SK-N-SH (cell line): Measurements from ENCODE around the gene PPP2R2B. TPM values are rescaled to one million over a fixed set of nuclear protein-coding genes. Genes with fewer than 3 reads are reported as not detected.

ENCODE experiments used
- CTCF ChIA-PET: fragments of 300-600, 350-600 bp; formaldehyde crosslinking; extraction: SDS; loops from one replicate; lab custom pipeline; 2021; lab: Yijun Ruan, JAX
- POLR2A ChIA-PET: fragments of 350-600 bp; sonication (Branson Sonifier 250); formaldehyde crosslinking; extraction: SDS; loops from one replicate; lab custom pipeline; 2020; ENCODE audit warnings: antibody characterized with exemption, inconsistent platforms; lab: Yijun Ruan, JAX
- DNase-seq: peaks from one replicate; pipeline ENCODE4 v3.0.0; 2012
- H2AFZ ChIP-seq: fragments of 200-600 bp; sonication (generic); 2 replicates; pipeline ENCODE4 v1.8.1; 2016; ENCODE audit warnings: antibody characterized with exemption, mild to moderate bottlenecking, low read depth
- H3F3A ChIP-seq: fragments of 200-600 bp; sonication (generic); replicated peaks from 2 replicates; pipeline ENCODE3; 2016; ENCODE audit warnings: antibody characterized with exemption, mild to moderate bottlenecking; ENCODE audit not compliant: insufficient read depth
- H3K27ac ChIP-seq, 2 experiments: fragments of 200-500 bp in 1 of 2; fragments of 200-600 bp in 1 of 2; sonication (Bioruptor generic) in 1 of 2; sonication (generic), shearing (Covaris generic) in 1 of 2; 2 replicates each; pipeline versions ENCODE4 v1.5.1 to v1.6.1; 2014 to 2016; ENCODE audit warnings: low read depth in 2 of 2, inconsistent platforms in 1 of 2, low read length in 1 of 2, mild to moderate bottlenecking in 1 of 2, mixed read lengths in 1 of 2
- H3K27me3 ChIP-seq: fragments of 200-600 bp; sonication (generic), shearing (Covaris generic); 2 replicates; pipeline ENCODE4 v1.6.1; 2016; ENCODE audit warnings: mixed run types; ENCODE audit not compliant: insufficient read depth
- H3K36me3 ChIP-seq, 2 experiments: fragments of 200-500 bp in 1 of 2; fragments of 200-600 bp in 1 of 2; sonication (Bioruptor generic) in 1 of 2; sonication (generic) in 1 of 2; replicated peaks in 1 of 2; 2 replicates each; pipeline versions ENCODE3 to v1.5.1; 2014 to 2016; ENCODE audit warnings: low read length in 1 of 2, mild to moderate bottlenecking in 1 of 2; ENCODE audit not compliant: insufficient read depth in 2 of 2, control insufficient read depth in 1 of 2
- H3K4me1 ChIP-seq, 2 experiments: fragments of 200-500 bp in 1 of 2; fragments of 200-600 bp in 1 of 2; sonication (Bioruptor generic) in 1 of 2; sonication (generic), shearing (Covaris generic) in 1 of 2; 2 replicates each; pipeline versions ENCODE4 v1.5.1 to v1.6.1; 2014 to 2016; ENCODE audit warnings: low read depth in 1 of 2, low read length in 1 of 2, mixed run types in 1 of 2; ENCODE audit not compliant: insufficient read depth in 2 of 2, control insufficient read depth in 1 of 2
- H3K4me2 ChIP-seq: fragments of 200-600 bp; sonication (generic), shearing (Covaris generic); 2 replicates; pipeline ENCODE4 v1.6.1; 2017; ENCODE audit warnings: mixed run types
- H3K4me3 ChIP-seq, 2 experiments: fragments of 200-500 bp in 1 of 2; fragments of 200-600 bp in 1 of 2; sonication (Bioruptor generic) in 1 of 2; sonication (generic), shearing (Covaris generic) in 1 of 2; 2 replicates each; pipeline versions ENCODE4 v1.5.1 to v1.8.1; 2014 to 2016; ENCODE audit warnings: low read depth in 2 of 2, inconsistent platforms in 1 of 2, low read length in 1 of 2, mild to moderate bottlenecking in 1 of 2, mixed read lengths in 1 of 2, moderate library complexity in 1 of 2
- H3K79me2 ChIP-seq: fragments of 200-600 bp; sonication (generic); 2 replicates; pipeline ENCODE4 v1.8.1; 2017; ENCODE audit warnings: mild to moderate bottlenecking; ENCODE audit not compliant: insufficient read depth
- H3K9ac ChIP-seq: fragments of 200-600 bp; sonication (generic); 2 replicates; pipeline ENCODE4 v1.6.1; 2017; ENCODE audit warnings: mixed run types
- H3K9me2 ChIP-seq: fragments of 200-600 bp; sonication (generic); 2 replicates; pipeline ENCODE4 v1.6.1; 2017; ENCODE audit warnings: mixed run types
- H3K9me3 ChIP-seq: fragments of 200-600 bp; sonication (generic); 2 replicates; pipeline ENCODE4 v1.6.1; 2017; ENCODE audit warnings: mixed run types, mild to moderate bottlenecking, moderate library complexity
- H4K20me1 ChIP-seq: fragments of 200-600 bp; sonication (generic); 2 replicates; pipeline ENCODE4 v1.6.1; 2017; ENCODE audit warnings: mild to moderate bottlenecking, mixed run types; ENCODE audit not compliant: insufficient read depth
- FOXJ3 ChIP-seq: sonication (generic); formaldehyde crosslinking; IDR thresholded peaks from 2 replicates; pipeline ENCODE4 v1.5.1; 2020; ENCODE audit warnings: mild to moderate bottlenecking, missing genetic modification reagents
- GATA2 ChIP-seq: sonication (generic); formaldehyde crosslinking; IDR thresholded peaks from 2 replicates; pipeline ENCODE4 v1.5.0; 2020; ENCODE audit warnings: mild to moderate bottlenecking, missing genetic modification reagents
- JUND ChIP-seq: IDR thresholded peaks from 2 replicates; pipeline ENCODE4 v1.4.0; 2012
- RCOR1 ChIP-seq: fragments of 150-350 bp; IDR thresholded peaks from 2 replicates; pipeline ENCODE4 v1.6.1; 2017; ENCODE audit warnings: antibody characterized with exemption, low read length
- SIN3A ChIP-seq: IDR thresholded peaks from 2 replicates; pipeline ENCODE4 v1.6.1; 2012; ENCODE audit warnings: low read depth, mild to moderate bottlenecking, low read length, moderate library complexity, borderline replicate concordance
- TEAD4 ChIP-seq: IDR thresholded peaks from 2 replicates; pipeline ENCODE4 v1.4.0; 2012; ENCODE audit warnings: mild to moderate bottlenecking, borderline replicate concordance; ENCODE audit not compliant: insufficient read depth
- WGBS: methylation state at CpG from one replicate; pipeline ENCODE4 v1.1.6; 2017; ENCODE audit warnings: low lambda C conversion rate; 5-methylcytosine and 5-hydroxymethylcytosine counted together
- polyA plus RNA-seq, 3 experiments: library from polyadenylated mRNA; depleted of rRNA; stranded (reverse); fragments of >200 nt; gene quantifications; 2 replicates each; pipeline ENCODE4 v1.2.3, GENCODE V29; 2012
- TF ChIP-seq, protein P1 (sequence below): IDR thresholded peaks from 2 replicates; pipeline ENCODE4 v1.4.0; 2012; ENCODE audit warnings: low read depth, borderline replicate concordance
- TF ChIP-seq, protein P2 (sequence below): IDR thresholded peaks from 2 replicates; pipeline ENCODE4; 2012

PPP2R2B gene
- polyA plus RNA-seq, 1 of the 3 experiments (the other 2 are of a cell fraction) = 11.4 TPM

DNA sequence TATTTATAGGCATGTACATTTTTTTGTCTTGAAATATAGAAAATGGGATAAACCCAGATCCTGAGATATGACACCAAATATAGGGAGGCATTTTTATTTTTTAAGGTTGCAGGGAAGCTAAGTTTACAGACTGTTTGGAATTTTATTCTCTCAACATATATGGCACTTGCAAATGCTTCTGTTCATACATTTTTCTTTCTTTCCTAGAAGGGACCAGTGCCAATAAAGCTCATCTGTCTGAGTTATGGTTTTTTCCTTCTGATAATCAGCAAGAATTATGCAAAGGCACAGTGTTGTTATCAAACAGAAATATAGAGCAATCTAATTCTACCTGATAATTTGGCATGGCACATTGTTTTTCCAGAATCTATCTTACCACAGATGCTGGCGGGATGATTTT, 205.7 kb downstream of the PPP2R2B start:
- TF ChIP-seq JUND = no peak
- TF ChIP-seq, protein P1, sequence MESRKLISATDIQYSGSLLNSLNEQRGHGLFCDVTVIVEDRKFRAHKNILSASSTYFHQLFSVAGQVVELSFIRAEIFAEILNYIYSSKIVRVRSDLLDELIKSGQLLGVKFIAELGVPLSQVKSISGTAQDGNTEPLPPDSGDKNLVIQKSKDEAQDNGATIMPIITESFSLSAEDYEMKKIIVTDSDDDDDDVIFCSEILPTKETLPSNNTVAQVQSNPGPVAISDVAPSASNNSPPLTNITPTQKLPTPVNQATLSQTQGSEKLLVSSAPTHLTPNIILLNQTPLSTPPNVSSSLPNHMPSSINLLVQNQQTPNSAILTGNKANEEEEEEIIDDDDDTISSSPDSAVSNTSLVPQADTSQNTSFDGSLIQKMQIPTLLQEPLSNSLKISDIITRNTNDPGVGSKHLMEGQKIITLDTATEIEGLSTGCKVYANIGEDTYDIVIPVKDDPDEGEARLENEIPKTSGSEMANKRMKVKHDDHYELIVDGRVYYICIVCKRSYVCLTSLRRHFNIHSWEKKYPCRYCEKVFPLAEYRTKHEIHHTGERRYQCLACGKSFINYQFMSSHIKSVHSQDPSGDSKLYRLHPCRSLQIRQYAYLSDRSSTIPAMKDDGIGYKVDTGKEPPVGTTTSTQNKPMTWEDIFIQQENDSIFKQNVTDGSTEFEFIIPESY = no peak
- 0 out of 2 replicates have a peak, but pooled peaks have one; percentile 7 for TF ChIP-seq GATA2
- no peak for TF ChIP-seq RCOR1
- peaks cover 0 to 3% of the 10 kb centered on the region in 2 experiments for H3K36me3 ChIP-seq
- ChIA-PET CTCF (interaction anchor here (1.2 kb wide), 1 partner anchor 17 kb away, joined by 4 read pairs; no protein-coding TSS in a partner anchor), POLR2A (no interaction called here)
- no peaks in the 10 kb centered on the region for H3K9me2 ChIP-seq
- no peak overlapping the region for H3K4me2 ChIP-seq
- no peaks in the 10 kb centered on the region for H3K27me3 ChIP-seq
- H3K4me3 ChIP-seq = no peak overlapping the region
- H3F3A ChIP-seq = no peaks in the 10 kb centered on the region
- H3K9ac ChIP-seq = no peak overlapping the region
- WGBS = 70% methylated on average over 1 of the region's 1 CpG
- H3K4me1 ChIP-seq = peaks cover 0 to 2% of the 10 kb centered on the region in 2 experiments; a peak in 3 of 4 replicates
- DNase-seq = no peak
- no peaks in the 10 kb centered on the region for H4K20me1 ChIP-seq
- H3K9me3 ChIP-seq = no peaks in the 10 kb centered on the region
- H2AFZ ChIP-seq = no peak overlapping the region
- H3K79me2 ChIP-seq = no peaks in the 10 kb centered on the region
- H3K27ac ChIP-seq = no peak overlapping the region

DNA sequence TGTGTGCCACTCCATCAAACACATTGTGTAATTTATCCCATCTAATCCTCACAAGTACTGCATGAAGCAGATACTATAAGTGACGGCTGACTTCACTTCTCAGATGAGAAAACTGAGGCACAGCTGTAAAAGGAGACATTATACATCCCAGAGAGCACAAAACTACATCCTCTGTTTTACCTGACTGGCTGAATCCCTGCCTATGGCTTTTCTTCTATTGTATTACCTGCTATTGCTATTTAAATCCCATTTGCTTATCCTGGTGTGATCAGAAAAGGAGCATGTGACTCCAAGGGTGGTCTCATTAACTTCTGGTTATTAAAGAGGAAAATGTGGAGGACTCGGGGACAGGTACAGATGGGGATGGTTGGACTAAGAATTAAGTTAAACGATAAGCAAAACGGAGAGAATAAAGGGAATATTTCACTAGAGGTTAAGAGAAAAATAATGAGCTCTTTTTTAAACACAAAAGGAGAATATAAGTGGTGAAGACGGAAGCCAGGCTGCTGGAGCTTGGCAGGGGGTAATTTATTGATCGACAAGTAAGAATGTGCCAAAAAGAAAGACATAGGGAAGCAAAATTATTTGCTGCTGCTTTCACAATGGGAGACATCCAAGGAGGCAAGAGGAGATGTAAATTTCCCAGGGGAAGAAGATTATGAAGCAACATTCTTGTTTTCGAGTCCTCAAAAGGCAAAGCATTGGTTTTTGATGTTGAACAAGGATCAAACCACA, 206.8 kb downstream of the PPP2R2B start:
- H3K9me2 ChIP-seq = no peaks in the 10 kb centered on the region
- WGBS = 80% methylated on average over 7 of the region's 7 CpGs
- TF ChIP-seq TEAD4 = no peak
- no peak for TF ChIP-seq SIN3A
- TF ChIP-seq, protein P2, sequence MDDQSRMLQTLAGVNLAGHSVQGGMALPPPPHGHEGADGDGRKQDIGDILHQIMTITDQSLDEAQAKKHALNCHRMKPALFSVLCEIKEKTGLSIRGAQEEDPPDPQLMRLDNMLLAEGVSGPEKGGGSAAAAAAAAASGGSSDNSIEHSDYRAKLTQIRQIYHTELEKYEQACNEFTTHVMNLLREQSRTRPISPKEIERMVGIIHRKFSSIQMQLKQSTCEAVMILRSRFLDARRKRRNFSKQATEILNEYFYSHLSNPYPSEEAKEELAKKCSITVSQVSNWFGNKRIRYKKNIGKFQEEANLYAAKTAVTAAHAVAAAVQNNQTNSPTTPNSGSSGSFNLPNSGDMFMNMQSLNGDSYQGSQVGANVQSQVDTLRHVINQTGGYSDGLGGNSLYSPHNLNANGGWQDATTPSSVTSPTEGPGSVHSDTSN = no peak
- no peak for TF ChIP-seq FOXJ3 (CRISPR knock-in tag)
- TF ChIP-seq, protein P1 = no peak

More for the DNA sequence above, 206.8 kb downstream of the PPP2R2B start:
- H3K4me2 ChIP-seq = no peak overlapping the region
- no peak overlapping the region for H3K9ac ChIP-seq
- H3K27ac ChIP-seq = no peak overlapping the region
- DNase-seq = no peak
- no peaks in the 10 kb centered on the region for H3K27me3 ChIP-seq
- ChIA-PET CTCF (interaction anchor here (1.3 kb wide), 1 partner anchor 698 kb away, joined by 3 read pairs; no protein-coding TSS in a partner anchor), POLR2A (no interaction called here)
- H3K79me2 ChIP-seq = no peaks in the 10 kb centered on the region
- no peak overlapping the region for H3K4me3 ChIP-seq
- no peaks in the 10 kb centered on the region for H3F3A ChIP-seq
- H3K9me3 ChIP-seq = no peaks in the 10 kb centered on the region
- H3K4me1 ChIP-seq = peaks cover 0 to 2% of the 10 kb centered on the region in 2 experiments; a peak in 3 of 4 replicates
- no peaks in the 10 kb centered on the region for H4K20me1 ChIP-seq
- no peak overlapping the region for H2AFZ ChIP-seq
- H3K36me3 ChIP-seq = peaks cover 0 to 3% of the 10 kb centered on the region in 2 experiments
